NCI-H1436 treated with DMSO at 0.1 percent for 48 hours (cell line): Measurements from ENCODE around the gene APCDD1L.
"Not testable (repeated sequence)": the region's sequence is repeated elsewhere in the genome, so short reads cannot be mapped to it uniquely, and the experiment has no call there.

Experiments
- DNase-seq: peaks from one replicate; lab custom pipeline; 2025; lab: John Stamatoyannopoulos, UW

Gene APCDD1L

DNA sequence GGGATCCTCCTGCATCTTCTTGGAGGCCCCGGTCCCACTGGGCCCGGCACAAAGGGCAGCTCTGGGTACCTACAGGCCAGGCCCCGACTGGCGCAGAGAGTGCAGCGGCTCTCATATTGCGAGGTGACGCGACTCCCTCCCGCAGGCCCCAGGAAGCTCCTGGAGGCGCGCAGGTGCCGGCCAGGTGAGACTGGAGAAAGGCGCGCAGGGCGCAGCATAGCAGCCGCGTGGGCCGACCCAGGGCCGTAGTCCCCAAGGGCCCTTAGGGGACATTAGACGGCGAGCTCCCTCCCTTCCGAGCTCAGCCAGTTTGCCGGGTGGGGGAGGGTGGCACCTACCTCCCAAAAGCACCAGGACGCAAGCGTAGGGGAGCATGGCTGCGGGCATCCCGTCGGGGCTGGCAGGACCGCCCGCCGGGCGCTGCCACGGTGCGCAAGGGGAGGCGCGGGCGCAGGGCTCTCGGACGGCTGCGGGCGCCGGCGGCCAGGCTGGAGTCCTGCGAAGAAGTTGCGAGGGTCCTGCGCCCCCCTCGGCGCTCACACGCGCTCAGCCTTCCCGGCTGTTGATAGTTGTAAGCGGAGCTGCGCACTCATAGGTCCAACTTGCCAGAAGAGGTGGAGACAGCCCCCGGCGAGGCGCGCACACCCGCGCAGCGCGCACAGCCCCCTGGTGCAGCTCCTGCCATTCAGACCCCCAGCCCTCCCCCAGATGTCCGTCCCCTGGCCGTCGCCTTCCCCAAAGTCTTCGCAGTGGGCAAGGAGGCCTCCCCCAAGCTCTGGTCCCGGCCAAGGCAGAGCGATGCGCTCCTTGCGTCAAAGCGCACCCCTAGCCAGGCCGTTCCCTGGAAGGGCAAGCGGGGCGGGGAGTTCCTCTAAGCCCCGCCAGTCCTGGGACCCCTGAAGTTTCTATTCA lies 622 bp downstream of the APCDD1L start:
- no peak for DNase-seq

DNA sequence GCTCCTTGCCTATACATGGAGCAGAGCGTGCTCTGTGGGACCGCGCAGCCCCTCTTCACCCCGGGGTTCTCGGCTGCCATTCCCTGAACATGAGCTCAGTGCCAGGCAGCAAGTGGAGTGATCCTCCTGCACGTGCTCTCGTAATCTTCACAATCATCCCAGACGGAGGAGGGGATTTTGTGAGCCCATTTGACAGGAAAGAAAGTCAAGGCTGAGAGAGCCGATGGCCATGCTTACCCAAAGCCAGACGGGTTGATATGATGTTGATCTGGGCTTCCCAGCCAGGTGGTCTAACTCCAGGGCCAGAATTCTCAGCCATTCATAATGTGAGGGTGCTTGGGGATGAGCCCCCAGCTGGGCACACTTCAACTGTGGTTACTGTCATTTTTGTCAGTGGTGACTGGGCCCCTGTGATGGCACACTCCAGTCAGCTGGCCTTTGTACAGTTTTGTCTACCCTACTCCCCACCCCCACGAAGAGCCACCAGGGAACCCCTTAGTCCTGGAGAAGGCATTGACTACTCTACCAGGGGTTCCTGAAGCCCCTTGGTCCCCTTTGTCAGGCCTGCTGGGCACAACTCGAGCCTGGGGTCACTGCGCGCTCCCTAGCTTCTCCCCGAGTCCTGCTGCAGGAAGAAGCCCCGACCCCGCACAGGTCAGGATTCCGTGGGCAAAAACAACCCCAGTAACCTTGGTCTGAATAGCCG lies 1.5 kb downstream of the APCDD1L start:
- DNase-seq: no peak

DNA sequence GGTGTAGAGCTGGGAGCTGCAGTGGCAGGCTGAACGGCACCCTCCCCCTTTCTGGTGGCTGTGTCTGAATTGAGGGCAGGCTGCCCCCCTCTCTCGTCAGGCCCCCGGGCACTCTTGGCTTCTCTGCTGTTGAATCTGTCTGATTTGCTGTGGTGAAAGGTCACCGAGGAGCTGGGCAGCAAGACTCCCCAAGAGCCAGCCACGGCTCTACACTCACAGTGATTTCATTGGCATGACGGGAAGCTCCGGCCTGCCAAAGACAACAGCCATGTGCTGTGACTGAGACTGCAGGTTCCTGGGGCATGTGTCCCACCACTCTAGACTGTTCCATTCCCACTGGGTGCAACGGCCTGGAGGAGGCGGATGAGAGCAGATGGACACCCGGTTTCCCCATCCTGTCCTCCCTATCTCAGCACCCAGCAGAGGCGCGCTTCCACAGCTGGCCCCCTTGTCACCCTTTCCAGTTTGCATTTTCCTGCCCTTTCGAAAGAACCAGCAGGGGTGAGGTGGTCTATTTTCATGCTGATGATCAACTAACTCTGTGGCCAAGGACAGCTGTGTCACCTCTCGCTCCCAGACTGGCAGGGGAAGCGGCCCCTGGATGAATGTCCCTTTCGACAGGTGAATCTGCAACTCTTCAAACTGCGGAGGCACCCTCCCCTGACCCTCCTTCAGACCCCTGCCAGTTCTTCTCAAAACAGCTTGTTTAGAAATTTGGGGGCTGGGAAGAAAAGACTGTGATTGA lies 2.2 kb downstream of the APCDD1L start:
- DNase-seq: no peak

DNA sequence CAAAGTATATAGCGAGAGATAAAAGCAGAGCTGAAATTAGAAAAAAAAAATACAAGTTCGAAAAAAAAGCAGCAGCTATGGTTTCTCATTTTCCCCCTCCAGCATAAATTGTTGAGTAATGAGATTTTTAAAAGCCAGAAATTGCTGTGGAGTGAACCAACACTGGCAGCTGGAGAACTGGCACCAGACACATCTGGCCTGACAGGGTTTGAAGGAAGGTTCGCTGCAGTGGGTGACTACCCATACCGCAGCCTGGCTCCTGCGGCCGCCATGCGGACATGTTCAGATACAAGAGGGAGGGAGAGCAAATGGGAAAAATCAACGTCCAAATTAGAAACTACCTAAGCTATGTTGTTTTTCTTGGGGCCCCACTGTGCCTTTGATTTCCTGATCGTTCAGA lies 3.3 kb downstream of the APCDD1L start:
- DNase-seq: no peak

DNA sequence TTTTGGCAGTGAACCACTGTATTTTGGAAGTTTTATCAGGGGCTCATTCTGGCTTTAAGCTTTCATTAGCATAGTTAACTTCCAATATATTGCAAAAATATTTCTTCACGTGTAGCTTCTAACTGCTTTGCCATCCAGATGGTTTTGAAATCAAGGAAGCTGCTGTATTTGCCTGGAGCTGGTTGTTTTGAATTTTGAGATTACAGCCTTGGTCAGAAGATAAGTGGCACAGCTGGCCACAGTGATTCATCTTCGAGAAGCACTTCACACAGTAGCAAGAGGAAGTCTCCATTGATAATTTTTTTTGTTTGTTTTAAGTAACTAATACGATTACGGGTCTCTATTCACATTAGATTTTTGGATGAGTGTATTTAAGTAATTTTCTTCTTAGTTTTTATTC lies 3.8 kb downstream of the APCDD1L start:
- DNase-seq: no peak

DNA sequence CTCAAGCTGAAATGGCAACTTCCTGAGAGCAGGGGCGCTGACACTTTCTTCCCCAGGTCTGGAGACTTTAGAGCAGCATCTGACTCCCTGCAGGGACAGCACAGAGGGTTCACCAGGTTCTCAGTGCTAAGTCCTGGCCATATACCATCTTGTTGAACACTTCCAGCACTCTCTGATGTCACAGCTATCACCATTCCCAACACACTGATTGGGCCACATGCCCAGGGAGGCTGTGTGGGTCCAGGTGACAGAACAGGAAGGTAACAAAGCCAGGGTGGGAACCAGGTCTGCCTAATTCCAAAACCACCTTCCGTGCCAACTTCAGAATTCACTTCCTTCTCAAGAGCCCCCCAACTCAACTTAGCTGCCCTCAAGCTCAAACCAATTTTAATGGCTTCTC lies 4.3 kb downstream of the APCDD1L start:
- DNase-seq: no peak

DNA sequence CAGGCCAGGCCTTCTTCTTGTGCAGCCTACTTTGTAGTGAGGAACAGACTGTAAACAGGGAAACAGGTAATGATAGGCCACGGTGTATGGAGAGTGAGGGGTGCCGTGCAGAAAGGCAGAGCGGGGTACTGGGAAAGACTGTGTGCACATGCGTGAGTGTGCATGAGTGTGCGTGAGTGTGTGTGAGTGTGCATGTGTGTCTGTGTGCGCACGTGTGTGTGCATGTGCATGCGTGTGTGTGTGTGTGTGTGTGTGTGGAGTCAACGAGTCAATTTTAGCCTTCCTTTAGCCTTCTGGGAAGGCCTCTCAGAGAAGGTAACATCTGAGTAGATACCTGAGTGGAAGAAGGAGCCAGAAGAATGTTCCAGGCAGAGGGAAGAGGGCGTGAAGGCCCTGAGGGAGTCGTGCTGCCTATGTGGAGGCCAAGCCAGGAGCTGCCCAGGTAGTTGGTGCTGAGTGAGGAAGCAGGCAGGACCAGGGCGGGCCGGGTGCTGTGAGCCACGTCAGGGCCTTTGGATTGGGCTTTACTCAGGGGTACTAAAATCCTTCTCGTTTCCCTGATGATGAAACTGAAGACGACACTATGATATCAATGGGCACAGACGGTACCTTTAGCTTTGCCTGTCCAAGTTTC lies 6.3 kb downstream of the APCDD1L start:
- no peak for DNase-seq

DNA sequence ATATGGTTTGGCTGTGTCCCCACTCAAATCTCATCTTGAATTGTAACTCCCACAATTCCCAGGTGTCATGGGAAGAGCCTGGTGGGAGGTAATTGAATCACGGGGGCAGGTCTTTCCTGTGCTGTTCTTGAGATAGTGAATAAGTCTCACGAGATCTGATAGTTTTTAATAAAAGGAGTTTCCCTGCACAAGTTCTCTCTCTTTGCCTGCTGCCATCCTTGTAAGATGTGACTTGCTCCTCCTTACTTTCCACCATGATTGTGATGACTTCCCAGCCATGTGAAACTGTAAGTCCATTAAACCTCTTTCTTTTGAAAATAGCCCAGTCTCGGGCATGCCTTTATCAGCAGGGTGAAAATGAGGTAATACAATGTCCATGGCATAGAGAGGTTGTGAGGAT lies 8.2 kb downstream of the APCDD1L start:
- not testable (repeated sequence) for DNase-seq

DNA sequence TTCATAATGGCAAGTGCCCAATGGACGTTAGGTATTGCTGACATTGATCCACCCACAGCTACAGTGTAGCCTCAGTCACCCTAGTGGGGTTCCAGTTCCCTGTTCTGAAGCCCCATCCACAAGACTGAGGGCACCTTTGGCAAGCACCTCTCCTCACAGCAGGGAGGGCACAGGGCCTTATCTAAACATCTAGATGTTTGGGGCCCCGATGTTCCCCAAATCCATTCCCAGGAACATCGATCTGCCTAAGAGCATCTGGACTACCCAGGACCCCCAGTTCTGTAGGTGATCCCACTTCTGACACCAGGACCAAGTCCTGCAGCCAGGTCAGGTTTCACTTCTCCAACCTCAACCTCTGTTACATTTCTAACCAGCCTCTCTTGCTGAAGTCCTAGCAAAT lies 10.6 kb downstream of the APCDD1L start:
- DNase-seq: no peak

DNA sequence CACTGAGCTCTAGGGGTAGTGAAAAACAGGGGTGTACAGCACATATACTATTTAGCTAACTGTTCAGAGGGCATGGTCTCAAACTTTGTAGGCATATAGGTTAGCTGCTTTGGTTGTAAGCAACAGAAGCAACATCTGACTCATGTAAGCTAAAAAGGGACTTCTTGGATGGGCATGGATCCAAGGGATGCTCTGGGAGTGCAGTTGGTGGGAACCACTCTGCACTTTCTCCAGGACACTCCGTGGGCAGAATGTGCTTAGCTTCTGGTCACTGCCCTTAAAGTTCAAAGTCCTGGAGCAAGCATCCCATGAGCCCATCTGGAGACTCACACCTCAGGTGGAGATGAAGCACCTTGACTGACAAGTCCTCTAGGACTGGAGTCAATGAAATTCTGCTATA lies 11.5 kb downstream of the APCDD1L start:
- no peak for DNase-seq

DNA sequence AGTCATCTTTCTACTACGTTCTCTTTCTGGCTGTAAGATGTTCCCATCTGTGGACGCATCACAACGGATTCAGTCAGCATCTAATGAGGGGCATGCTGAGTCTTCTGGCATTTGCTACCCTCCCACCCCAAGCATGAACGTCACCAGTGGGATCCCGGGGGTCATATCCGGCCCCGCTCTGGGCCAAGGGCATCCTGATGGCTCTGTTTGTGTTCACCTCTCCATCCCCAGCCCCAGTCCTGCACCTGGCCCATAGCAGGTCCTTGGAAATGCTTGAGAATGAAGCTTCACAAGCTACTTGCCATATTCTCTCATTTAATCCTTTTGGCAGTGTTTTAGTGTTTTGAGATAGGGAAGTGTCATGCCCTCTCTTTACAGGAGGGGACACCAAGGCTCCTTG lies 14.9 kb downstream of the APCDD1L start:
- DNase-seq: no peak

DNA sequence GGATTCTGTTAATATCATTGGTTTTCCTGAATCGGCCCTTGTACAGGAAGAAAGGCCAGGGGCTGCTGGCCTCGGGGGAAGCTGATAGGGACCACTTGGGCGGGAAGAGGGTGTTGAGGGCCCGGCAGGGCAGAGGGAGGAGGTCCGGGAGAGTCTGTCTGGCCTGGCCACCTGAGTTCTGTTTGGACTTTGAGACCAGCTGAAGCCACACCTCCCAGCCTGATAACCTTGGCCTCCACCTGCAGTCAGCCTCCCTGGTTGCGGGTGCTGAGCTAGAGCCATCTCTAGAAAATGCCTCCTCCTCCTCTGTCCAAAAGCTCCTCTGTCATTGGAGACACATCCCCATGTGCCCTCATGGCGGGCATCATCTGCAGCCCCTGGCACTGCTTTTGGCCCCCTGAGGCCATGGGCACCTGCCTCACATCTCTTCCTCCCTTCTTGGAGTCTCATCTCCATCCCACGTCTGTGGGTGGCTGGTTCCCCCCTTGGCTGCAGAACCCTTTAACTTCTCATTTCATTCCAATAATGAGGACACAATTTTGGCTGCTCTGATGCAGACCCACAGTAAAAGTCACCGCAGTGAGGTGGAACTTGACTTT lies 16.6 kb downstream of the APCDD1L start:
- DNase-seq: no peak

DNA sequence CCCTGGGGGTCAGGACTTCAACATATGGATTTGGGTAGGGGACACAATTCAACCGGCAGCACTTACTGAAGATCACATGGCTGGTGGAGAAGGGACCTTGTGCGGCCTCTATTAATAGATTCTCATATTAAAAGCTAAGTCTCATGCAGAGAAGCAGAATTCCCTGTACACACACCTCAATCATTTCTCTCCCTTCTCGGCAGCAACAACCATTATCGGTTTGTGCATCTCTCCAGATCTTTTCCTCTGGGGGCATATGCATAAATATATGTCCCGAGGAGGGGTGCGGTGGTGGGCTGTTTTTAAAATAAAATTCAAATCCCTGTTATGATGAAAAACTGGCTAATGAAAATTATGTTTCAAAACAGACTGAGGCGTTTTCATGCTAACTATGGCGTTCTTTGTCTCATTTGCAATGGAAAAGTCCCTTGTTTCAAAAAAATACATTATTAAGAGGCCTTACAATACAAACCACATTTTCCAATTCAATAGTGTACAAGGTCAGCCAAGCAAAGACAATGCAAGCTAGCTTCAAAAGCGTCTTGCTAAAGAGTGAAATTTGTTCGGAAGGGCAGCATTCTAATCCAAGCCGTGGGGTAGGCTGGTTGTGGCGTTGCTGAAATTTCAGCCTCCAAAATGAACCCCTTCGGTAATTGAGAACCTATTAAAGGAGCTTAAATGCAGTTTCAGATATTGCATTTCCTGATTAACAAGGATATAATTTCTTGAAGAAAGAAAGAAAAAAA lies 17.3 kb downstream of the APCDD1L start:
- DNase-seq: no peak

DNA sequence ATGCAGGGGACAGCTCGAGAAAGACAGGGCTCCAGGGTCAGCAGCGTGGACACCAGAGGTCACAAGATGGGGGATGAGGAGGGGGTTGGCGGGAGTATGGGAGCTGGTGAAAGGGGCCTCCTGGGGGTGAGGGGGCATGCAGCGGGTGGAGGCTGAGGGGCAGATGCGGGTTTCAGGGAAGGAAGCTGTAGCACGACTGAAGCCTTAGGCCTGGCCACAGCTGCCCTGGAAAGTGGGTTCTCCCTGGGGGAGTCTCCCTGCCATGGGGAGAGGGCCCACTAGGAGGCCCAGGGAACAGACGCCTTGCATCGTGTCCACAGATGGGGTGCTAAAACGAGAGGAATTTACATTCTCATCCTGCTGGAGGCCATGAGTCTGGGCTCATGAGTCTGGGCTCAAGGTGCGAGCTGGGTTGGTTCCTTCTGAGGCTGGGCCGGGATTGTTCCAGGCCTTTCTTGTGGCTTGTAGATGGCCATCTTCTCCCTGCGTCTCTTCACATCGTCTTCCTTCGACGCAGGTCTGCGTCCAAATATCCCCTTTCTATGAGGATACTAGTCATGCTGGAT lies 18.0 kb downstream of the APCDD1L start:
- DNase-seq: no peak

DNA sequence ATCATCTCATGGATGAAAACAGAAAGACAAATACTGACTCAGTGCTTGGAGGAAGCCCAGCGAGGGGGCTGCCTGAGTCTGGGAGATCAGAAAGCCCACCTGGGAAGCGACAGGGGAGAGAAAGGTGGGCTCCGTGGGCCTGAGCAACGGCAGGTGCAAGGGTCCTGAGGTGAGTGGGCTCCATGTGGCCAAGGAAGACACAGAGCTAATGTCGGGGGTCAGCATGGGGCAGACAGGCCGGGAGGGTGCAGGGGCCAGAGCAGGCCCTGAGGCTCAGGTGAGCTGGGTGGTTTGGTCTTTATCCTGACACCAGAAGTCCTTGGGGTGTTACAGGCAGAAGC lies 18.8 kb downstream of the APCDD1L start:
- no peak for DNase-seq

DNA sequence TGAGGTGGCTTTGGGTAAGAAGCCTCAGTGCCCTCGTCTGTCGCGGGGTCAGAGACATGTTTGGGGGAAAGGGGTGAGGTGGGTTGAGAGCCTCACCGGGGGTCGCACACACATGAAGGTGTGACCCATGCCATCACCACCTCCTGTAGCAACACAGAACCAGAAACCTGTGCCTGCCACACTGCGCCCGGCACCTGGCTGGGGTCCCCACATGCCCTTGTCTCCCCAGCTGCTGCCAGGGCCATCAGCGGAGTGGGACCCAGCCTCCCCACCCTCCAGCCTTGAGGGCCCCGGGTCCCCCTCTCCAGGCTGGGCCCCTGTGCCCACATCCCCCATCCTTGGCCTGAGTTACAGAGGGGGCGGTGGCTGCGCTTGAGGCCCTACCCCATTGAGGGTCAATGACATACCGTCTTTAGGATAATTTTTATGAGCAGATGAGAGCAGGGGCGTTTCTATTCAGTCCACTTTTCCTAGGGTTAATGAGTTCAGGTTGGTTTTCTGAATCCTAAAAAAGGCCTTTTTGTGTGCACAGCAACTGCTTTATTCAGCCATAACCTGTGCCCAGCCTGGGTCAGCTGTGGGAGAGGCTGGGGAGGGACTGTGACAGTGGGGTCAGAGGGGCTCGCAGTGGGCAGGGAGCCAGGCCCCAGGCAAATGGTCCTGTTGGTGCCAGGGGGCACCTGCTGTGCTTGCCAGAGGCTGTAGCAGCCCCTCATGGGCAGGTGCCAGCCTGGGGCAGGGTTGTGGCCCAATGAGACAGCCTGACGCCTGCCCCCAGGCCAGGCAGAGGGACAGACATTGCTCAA lies 19.4 kb downstream of the APCDD1L start:
- DNase-seq: no peak

DNA sequence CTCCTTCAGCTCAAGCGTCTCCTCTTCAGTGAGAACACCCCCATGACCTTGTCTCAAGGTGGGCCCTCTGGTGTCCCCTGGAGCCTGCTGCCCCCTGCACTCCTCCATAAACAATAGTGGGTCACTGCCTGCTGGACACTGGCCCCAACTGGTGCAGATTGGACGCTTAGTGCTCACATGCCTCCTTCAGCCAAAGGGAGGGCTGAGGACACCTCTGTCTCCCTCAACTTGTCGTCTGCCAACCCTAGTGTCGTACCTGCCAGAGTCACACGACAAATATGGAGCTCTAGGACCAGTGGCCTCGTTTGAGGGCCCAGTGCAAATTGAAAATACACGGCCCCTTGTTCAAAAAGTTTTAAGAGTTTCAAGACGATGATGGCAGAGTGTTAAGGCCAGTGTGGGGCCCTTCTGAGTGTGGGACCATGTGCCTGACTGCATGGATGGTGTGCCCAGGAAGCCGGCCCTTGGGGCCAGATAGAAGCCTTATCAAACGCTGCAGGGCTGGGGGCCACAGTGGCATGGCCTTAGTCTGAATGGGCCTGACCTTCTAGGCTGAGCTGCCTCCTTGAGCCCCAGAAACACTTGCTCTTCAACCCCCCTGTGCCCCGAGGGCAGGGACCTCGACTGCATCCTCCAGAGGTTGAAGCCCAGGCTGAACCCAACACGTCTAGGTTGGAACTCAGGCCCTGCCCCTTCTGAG lies 20.1 kb downstream of the APCDD1L start:
- no peak for DNase-seq

DNA sequence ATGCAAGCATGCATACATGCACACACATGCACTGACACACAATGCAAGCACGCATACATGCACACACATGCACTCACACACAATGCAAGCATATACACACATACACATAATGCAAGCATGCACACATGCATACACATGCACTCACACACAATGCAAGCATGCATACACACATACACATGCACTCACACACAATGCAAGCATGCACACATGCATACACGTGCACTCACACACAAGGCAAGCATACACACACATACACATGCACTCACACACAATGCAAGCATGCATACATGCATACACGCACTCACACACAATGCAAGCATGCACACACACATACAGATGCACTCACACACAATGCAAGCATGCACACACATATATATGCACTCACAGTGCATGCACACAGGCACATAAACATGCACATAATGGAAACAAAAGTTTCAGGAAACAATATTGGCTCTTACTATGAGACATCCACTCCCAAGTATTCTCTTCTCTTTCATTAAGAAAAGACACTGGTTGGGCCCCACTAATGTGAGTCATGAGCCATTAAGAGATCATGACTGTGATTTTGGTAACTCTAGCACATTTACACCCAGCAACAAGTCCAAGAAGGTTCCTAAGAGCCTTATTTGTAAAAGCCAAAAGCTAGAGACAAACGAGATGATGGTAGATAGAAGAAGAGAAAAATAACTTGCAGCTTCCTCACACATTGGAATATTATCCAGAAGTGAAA lies 22.2 kb downstream of the APCDD1L start:
- no peak for DNase-seq
